Measurements from ENCODE around the gene OR6K6.

DNA sequence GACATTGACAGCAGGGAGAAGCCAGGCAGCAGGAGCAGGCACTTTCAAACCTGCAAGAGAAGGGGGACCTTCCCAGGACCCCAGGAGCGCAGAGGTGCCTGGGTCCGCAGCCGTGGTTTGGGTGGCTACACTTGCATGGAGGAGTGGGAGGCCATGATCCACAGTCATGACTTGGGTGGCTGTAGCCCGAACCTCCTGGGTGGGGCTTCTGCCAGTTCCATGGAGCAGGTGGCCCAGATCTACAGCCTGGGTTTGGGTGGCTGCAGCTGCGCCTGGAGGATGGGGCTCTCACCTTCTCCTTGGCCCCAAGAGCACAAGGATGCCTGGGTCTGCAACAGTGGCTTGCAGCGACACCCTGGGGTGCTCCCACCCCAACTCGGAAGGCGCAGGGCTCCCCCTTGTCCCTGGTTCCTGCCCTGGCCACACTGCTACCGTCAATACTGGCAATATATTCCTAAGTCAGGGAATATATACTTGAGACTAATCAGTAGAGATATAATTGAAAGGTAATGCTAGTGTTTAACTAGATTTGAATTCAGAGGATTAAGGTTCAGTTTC is 2.3 kb upstream of the OR6K6 start:
- TF ChIP-seq, protein P1, sequence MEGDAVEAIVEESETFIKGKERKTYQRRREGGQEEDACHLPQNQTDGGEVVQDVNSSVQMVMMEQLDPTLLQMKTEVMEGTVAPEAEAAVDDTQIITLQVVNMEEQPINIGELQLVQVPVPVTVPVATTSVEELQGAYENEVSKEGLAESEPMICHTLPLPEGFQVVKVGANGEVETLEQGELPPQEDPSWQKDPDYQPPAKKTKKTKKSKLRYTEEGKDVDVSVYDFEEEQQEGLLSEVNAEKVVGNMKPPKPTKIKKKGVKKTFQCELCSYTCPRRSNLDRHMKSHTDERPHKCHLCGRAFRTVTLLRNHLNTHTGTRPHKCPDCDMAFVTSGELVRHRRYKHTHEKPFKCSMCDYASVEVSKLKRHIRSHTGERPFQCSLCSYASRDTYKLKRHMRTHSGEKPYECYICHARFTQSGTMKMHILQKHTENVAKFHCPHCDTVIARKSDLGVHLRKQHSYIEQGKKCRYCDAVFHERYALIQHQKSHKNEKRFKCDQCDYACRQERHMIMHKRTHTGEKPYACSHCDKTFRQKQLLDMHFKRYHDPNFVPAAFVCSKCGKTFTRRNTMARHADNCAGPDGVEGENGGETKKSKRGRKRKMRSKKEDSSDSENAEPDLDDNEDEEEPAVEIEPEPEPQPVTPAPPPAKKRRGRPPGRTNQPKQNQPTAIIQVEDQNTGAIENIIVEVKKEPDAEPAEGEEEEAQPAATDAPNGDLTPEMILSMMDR (IDR thresholded peaks at IDR 0.05) = no peak
- no peak for TF ChIP-seq POLR2A (IDR thresholded peaks at IDR 0.05)

Measured in adrenal gland (tissue), 5 donors.